HG02588 (cell line): ENCODE results near the gene AFG1L.
A peak's percentile ranks its signal among the peaks of the same experiment; 100 is the strongest.
"Not testable (repeated sequence)": the region's sequence is repeated elsewhere in the genome, so short reads cannot be mapped to it uniquely, and the experiment has no call there.

Experiments used
- ATAC-seq: cut with Tn5 transposase; IDR thresholded peaks from one replicate; pipeline ENCODE4 v1.9.1; 2021; ENCODE audit warnings: mild to moderate bottlenecking, moderate library complexity; ENCODE audit not compliant: unreplicated experiment

Gene AFG1L

GRCh38 chr6:108348655-108349349, 53.9 kb downstream of the AFG1L start:
- peak; percentile 93 for ATAC-seq

- ATAC-seq, result peak; percentile 46
Measured at GRCh38 chr6:108350528-108350927, 55.7 kb downstream of the AFG1L start.

- ATAC-seq, result no peak
Measured at GRCh38 chr6:108353853-108354252, 59.0 kb downstream of the AFG1L start.

- ATAC-seq, result no peak
Measured at GRCh38 chr6:108355120-108355519, 60.3 kb downstream of the AFG1L start.

- no peak for ATAC-seq
Measured at GRCh38 chr6:108355890-108356289, 61.0 kb downstream of the AFG1L start.

GRCh38 chr6:108359901-108360882, 65.3 kb downstream of the AFG1L start:
- no peak for ATAC-seq

- no peak for ATAC-seq
Measured at GRCh38 chr6:108360919-108361311, 66.1 kb downstream of the AFG1L start.

GRCh38 chr6:108361312-108361932, 66.6 kb downstream of the AFG1L start:
- no peak for ATAC-seq

GRCh38 chr6:108362455-108362854, 67.6 kb downstream of the AFG1L start:
- ATAC-seq, result no peak

- ATAC-seq, result no peak
Measured at GRCh38 chr6:108363113-108363512, 68.3 kb downstream of the AFG1L start.

- ATAC-seq, result no peak
Measured at GRCh38 chr6:108363889-108364313, 69.0 kb downstream of the AFG1L start.

GRCh38 chr6:108364470-108364869, 69.6 kb downstream of the AFG1L start:
- ATAC-seq, result no peak

GRCh38 chr6:108365478-108365877, 70.6 kb downstream of the AFG1L start:
- no peak for ATAC-seq

- ATAC-seq, result no peak
Measured at GRCh38 chr6:108366236-108366635, 71.4 kb downstream of the AFG1L start.

GRCh38 chr6:108368431-108369030, 73.7 kb downstream of the AFG1L start:
- ATAC-seq, result no peak

- no peak for ATAC-seq
Measured at GRCh38 chr6:108380876-108381275, 86.0 kb downstream of the AFG1L start.

GRCh38 chr6:108383981-108384380, 89.1 kb downstream of the AFG1L start:
- no peak for ATAC-seq

- ATAC-seq, result not testable (repeated sequence)
Measured at GRCh38 chr6:108389190-108389589, 94.3 kb downstream of the AFG1L start.

GRCh38 chr6:108395297-108395696, 100.4 kb downstream of the AFG1L start:
- no peak for ATAC-seq

- ATAC-seq, result no peak
Measured at GRCh38 chr6:108403236-108403635, 108.4 kb downstream of the AFG1L start.

- ATAC-seq, result no peak
Measured at GRCh38 chr6:108406943-108407342, 112.1 kb downstream of the AFG1L start.
